A673 (cell line): Measurements from ENCODE around the gene AOX1.

ENCODE experiments used
- EZH2 ChIP-seq: fragments of 200-600 bp; sonication (generic); IDR thresholded peaks from 2 replicates; pipeline ENCODE4 v1.6.1; 2017; ENCODE audit warnings: borderline replicate concordance, low read depth, mild to moderate bottlenecking, mixed read lengths, antibody characterized with exemption, low read length; ENCODE audit not compliant: poor library complexity, severe bottlenecking
- TF ChIP-seq, protein P1 (sequence below): fragments of 300-800, 200-600 bp; sonication (generic); conservative IDR thresholded peaks from 2 replicates; pipeline ENCODE4 v1.5.1; 2017; ENCODE audit warnings: low read depth, mild to moderate bottlenecking, antibody characterized with exemption, low read length, moderate library complexity, mixed read lengths

DNA sequence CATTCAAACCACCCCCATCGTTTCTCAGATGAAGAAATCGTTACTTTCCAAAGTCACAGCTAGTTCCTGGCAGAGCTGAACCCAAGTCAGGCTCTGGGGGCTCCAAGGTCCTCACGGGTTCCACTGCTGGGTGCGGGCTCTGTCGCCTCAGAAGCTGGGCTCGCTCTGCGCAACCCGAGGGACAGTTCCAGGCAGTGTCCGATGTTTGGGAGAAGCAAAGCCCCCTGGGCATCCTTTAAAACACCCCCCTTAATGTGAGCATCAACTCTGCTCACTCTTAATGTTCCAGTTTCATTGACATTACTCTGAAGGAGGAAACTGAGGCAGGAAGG lies 796 bp downstream of the AOX1 start:
- no peak for TF ChIP-seq EZH2
- TF ChIP-seq, protein P1, sequence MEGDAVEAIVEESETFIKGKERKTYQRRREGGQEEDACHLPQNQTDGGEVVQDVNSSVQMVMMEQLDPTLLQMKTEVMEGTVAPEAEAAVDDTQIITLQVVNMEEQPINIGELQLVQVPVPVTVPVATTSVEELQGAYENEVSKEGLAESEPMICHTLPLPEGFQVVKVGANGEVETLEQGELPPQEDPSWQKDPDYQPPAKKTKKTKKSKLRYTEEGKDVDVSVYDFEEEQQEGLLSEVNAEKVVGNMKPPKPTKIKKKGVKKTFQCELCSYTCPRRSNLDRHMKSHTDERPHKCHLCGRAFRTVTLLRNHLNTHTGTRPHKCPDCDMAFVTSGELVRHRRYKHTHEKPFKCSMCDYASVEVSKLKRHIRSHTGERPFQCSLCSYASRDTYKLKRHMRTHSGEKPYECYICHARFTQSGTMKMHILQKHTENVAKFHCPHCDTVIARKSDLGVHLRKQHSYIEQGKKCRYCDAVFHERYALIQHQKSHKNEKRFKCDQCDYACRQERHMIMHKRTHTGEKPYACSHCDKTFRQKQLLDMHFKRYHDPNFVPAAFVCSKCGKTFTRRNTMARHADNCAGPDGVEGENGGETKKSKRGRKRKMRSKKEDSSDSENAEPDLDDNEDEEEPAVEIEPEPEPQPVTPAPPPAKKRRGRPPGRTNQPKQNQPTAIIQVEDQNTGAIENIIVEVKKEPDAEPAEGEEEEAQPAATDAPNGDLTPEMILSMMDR, result no peak
